ENCODE data around the gene OSBPL3. TPM values are rescaled to one million over a fixed set of nuclear protein-coding genes. Genes with fewer than 3 reads are reported as not detected.
"Not testable (repeated sequence)": the region's sequence is repeated elsewhere in the genome, so short reads cannot be mapped to it uniquely, and the experiment has no call there.

The OSBPL3 gene
- polyA plus RNA-seq, 1 of the 3 experiments (the other 2 are of a cell fraction) = 23.2 TPM

DNA sequence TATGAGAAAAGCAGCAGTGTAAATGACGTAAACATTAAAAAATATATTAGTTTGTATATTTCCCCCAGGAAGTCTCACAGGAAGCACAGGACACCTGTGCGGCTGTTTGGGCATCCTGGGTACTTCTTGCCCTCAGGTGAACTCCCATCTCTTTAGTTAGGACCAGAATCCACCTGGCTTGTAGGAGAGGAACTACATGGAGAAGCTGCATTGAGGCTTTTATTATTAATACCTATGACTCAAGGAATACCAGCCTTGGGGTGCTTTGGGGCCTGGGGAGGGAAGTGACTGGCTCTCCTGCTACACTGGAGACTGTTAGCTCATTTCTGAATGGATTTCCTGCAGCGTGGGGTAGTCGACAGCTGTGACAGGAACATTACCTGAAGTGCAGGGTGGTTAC lies 182.7 kb downstream of the OSBPL3 start:
- Histone ChIP-seq H3K4me3 (ENCODE audit: low read depth in 2 of 2, low read length in 1 of 2) (no peak overlapping the region), H3K27ac (ENCODE audit: low read depth in 2 of 2, low read length in 1 of 2) (no peak overlapping the region), H3K36me3 (replicated peaks in 1 of 2; ENCODE audit: control insufficient read depth in 1 of 2, insufficient read depth in 2 of 2, low read length in 1 of 2) (peaks cover 45 to 47% of the 10 kb centered on the region in 2 experiments), H4K20me1 (ENCODE audit: insufficient read depth) (no peaks in the 10 kb centered on the region), H3K9ac (no peak overlapping the region), H3K4me1 (ENCODE audit: control insufficient read depth in 1 of 2, insufficient read depth in 2 of 2, low read depth in 1 of 2, low read length in 1 of 2) (no peaks in the 10 kb centered on the region), H3K9me2 (no peaks in the 10 kb centered on the region), H3K4me2 (no peak overlapping the region), H3K79me2 (ENCODE audit: insufficient read depth) (no peaks in the 10 kb centered on the region), H3K9me3 (no peaks in the 10 kb centered on the region), H3F3A (replicated peaks; ENCODE audit: insufficient read depth) (peaks cover 14% of the 10 kb centered on the region), H3K27me3 (ENCODE audit: insufficient read depth) (no peaks in the 10 kb centered on the region), H2AFZ (ENCODE audit: low read depth) (no peak overlapping the region)
- POLR2A ChIA-PET = no interaction called here
- no peak for TF ChIP-seq NFIC (IDR thresholded peaks at IDR 0.05; ENCODE audit: borderline replicate concordance)
- no peak for TF ChIP-seq FOXM1 (IDR thresholded peaks at IDR 0.05; ENCODE audit: low read depth)
- TF ChIP-seq, protein P1, sequence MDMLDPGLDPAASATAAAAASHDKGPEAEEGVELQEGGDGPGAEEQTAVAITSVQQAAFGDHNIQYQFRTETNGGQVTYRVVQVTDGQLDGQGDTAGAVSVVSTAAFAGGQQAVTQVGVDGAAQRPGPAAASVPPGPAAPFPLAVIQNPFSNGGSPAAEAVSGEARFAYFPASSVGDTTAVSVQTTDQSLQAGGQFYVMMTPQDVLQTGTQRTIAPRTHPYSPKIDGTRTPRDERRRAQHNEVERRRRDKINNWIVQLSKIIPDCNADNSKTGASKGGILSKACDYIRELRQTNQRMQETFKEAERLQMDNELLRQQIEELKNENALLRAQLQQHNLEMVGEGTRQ (IDR thresholded peaks at IDR 0.05; ENCODE audit: borderline replicate concordance, low read depth, low read length) = no peak
- TF ChIP-seq, protein P2, sequence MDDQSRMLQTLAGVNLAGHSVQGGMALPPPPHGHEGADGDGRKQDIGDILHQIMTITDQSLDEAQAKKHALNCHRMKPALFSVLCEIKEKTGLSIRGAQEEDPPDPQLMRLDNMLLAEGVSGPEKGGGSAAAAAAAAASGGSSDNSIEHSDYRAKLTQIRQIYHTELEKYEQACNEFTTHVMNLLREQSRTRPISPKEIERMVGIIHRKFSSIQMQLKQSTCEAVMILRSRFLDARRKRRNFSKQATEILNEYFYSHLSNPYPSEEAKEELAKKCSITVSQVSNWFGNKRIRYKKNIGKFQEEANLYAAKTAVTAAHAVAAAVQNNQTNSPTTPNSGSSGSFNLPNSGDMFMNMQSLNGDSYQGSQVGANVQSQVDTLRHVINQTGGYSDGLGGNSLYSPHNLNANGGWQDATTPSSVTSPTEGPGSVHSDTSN (IDR thresholded peaks at IDR 0.05) = no peak
- TF ChIP-seq, protein P3, sequence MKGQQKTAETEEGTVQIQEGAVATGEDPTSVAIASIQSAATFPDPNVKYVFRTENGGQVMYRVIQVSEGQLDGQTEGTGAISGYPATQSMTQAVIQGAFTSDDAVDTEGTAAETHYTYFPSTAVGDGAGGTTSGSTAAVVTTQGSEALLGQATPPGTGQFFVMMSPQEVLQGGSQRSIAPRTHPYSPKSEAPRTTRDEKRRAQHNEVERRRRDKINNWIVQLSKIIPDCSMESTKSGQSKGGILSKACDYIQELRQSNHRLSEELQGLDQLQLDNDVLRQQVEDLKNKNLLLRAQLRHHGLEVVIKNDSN (IDR thresholded peaks at IDR 0.05; ENCODE audit: borderline replicate concordance, low read depth) = no peak
- no peak for TF ChIP-seq SIN3A (IDR thresholded peaks at IDR 0.05; ENCODE audit: borderline replicate concordance, low read depth, low read length)
- DNase-seq = no peak
- 98% methylated on average over 4 of the region's 4 CpGs for WGBS (ENCODE audit: low lambda C conversion rate)
- CTCF ChIA-PET = interaction anchor here (2.1 to 2.3 kb wide), 2 partner anchors 15 to 301 kb away, joined by 7 to 8 read pairs; no protein-coding TSS in a partner anchor

DNA sequence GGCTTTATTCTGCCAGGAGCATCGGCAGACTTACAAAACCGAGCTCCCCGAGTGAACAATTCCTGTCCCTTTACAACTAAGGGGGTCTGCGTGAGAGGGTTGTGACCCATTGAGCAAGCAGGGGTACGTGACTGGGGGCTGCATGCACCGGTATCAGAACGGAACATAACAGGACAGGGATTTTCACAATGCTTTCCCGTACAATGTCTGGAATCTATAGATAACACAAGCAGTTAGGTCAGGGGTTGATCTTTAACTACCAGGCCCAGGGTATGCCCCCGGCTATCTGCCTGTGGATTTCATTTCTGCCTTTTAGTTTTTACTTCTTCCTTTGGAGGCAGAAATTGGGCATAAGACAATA lies 184.6 kb downstream of the OSBPL3 start:
- H3F3A ChIP-seq (replicated peaks; ENCODE audit: insufficient read depth) = peaks cover 11% of the 10 kb centered on the region
- no peaks in the 10 kb centered on the region for H3K79me2 ChIP-seq (ENCODE audit: insufficient read depth)
- peaks cover 30 to 34% of the 10 kb centered on the region in 2 experiments for H3K36me3 ChIP-seq (replicated peaks in 1 of 2; ENCODE audit: control insufficient read depth in 1 of 2, insufficient read depth in 2 of 2, low read length in 1 of 2)
- H3K9me2 ChIP-seq = no peaks in the 10 kb centered on the region
- H3K4me3 ChIP-seq (ENCODE audit: low read depth in 2 of 2, low read length in 1 of 2) = no peak overlapping the region
- TF ChIP-seq, protein P1 (IDR thresholded peaks at IDR 0.05; ENCODE audit: borderline replicate concordance, low read depth, low read length) = no peak
- TF ChIP-seq, protein P3 (IDR thresholded peaks at IDR 0.05; ENCODE audit: borderline replicate concordance, low read depth) = no peak
- no peak for TF ChIP-seq ELF1 (IDR thresholded peaks at IDR 0.05)
- POLR2A ChIA-PET = no interaction called here
- H3K9ac ChIP-seq = no peak overlapping the region
- 97% methylated on average over 9 of the region's 9 CpGs for WGBS (ENCODE audit: low lambda C conversion rate)
- no peak overlapping the region for H2AFZ ChIP-seq (ENCODE audit: low read depth)
- no peak overlapping the region for H3K4me2 ChIP-seq
- no peaks in the 10 kb centered on the region for H3K9me3 ChIP-seq
- DNase-seq = no peak
- CTCF ChIA-PET = interaction anchor here (1.0 to 2.4 kb wide), 2 partner anchors 298 to 347 kb away, joined by 4 to 11 read pairs; no protein-coding TSS in a partner anchor
- no peak overlapping the region for H3K27ac ChIP-seq (ENCODE audit: low read depth in 2 of 2, low read length in 1 of 2)
- H3K4me1 ChIP-seq (ENCODE audit: control insufficient read depth in 1 of 2, insufficient read depth in 2 of 2, low read depth in 1 of 2, low read length in 1 of 2) = no peaks in the 10 kb centered on the region
- no peaks in the 10 kb centered on the region for H3K27me3 ChIP-seq (ENCODE audit: insufficient read depth)
- no peaks in the 10 kb centered on the region for H4K20me1 ChIP-seq (ENCODE audit: insufficient read depth)

DNA sequence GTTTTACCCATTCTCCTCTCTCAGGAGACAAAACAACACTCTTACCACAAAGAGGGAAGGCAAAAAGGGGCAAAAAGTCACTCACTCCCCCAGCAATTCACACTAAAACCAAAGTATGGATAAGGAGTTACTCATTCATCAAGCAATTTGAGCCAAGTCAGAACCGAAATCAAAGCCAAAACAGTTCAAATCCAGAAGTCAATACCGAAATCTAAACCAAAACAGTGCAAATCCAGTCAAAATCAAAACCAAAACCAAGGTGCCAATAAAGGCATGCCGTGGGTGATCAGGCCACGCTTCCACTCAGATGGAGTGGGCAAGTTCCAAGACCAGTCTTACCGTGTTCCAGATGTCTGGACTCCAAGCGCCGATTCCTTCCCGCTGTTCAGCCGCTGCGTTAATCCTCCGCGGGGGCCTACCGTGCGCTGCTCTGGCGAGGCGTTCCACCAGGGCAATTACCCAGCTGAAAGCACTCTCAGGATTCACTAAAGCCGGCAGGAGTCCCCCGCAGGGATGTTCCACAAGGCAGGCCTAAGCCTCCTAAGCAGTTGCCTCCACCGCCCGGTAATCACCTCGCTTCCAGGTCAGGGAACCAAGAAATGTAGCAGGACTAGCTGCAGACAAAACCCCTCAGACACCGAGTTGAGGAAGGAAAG lies 185.1 kb downstream of the OSBPL3 start:
- H3K27ac ChIP-seq (ENCODE audit: low read depth in 2 of 2, low read length in 1 of 2); H3K4me3 ChIP-seq (ENCODE audit: low read depth in 2 of 2, low read length in 1 of 2); DNase-seq; H3K4me1 ChIP-seq (ENCODE audit: control insufficient read depth in 1 of 2, insufficient read depth in 2 of 2, low read depth in 1 of 2, low read length in 1 of 2); H3K4me2 ChIP-seq; H2AFZ ChIP-seq (ENCODE audit: low read depth); H3K9me3 ChIP-seq; H3K27me3 ChIP-seq (ENCODE audit: insufficient read depth); POLR2A ChIA-PET; H3K79me2 ChIP-seq (ENCODE audit: insufficient read depth); H3K9ac ChIP-seq; H4K20me1 ChIP-seq (ENCODE audit: insufficient read depth); H3K9me2 ChIP-seq: not testable (repeated sequence)
- CTCF ChIA-PET = interaction anchor here (1.6 to 2.4 kb wide), 2 partner anchors 17 to 299 kb away, joined by 6 to 11 read pairs; no protein-coding TSS in a partner anchor
- WGBS (ENCODE audit: low lambda C conversion rate) = 96% methylated on average over 22 of the region's 22 CpGs
- peaks cover 25 to 34% of the 10 kb centered on the region in 2 experiments for H3K36me3 ChIP-seq (replicated peaks in 1 of 2; ENCODE audit: control insufficient read depth in 1 of 2, insufficient read depth in 2 of 2, low read length in 1 of 2)
- peaks cover 11% of the 10 kb centered on the region for H3F3A ChIP-seq (replicated peaks; ENCODE audit: insufficient read depth)

Measured in SK-N-SH (cell line).